HG03432 (cell line): ENCODE measurements around the gene MAP2K4.
"Not testable (repeated sequence)": the region's sequence is repeated elsewhere in the genome, so short reads cannot be mapped to it uniquely, and the experiment has no call there.

Source experiments
- ATAC-seq: cut with Tn5 transposase; IDR thresholded peaks from one replicate; pipeline ENCODE4 v1.9.1; 2021; ENCODE audit warnings: mild to moderate bottlenecking, moderate library complexity; ENCODE audit not compliant: unreplicated experiment

MAP2K4 gene

GRCh38 chr17:12136243-12136642 is 115.6 kb downstream of the MAP2K4 start:
- ATAC-seq: no peak

- no peak for ATAC-seq
These were observed 116.0 kb downstream of the MAP2K4 start for GRCh38 chr17:12136646-12137045.

- no peak for ATAC-seq
These were observed 117.2 kb downstream of the MAP2K4 start for GRCh38 chr17:12137859-12138258.

GRCh38 chr17:12140685-12141084 is 120.0 kb downstream of the MAP2K4 start:
- ATAC-seq: no peak

GRCh38 chr17:12162187-12162586 is 141.5 kb downstream of the MAP2K4 start:
- not testable (repeated sequence) for ATAC-seq

GRCh38 chr17:12164085-12164484 is 143.4 kb downstream of the MAP2K4 start:
- ATAC-seq: no peak

GRCh38 chr17:12178644-12179330 is 158.1 kb downstream of the MAP2K4 start:
- no peak for ATAC-seq

- ATAC-seq: no peak
These were observed 160.1 kb downstream of the MAP2K4 start for GRCh38 chr17:12180644-12181261.

GRCh38 chr17:12187658-12188057 is 167.0 kb downstream of the MAP2K4 start:
- no peak for ATAC-seq

- no peak for ATAC-seq
These were observed 172.6 kb downstream of the MAP2K4 start for GRCh38 chr17:12193144-12193735.
